DOHH2 (cell line): ENCODE results near the gene FANCL.

Experiments
- H3F3A ChIP-seq: fragments of 200-600 bp; sonication (generic), shearing (Covaris generic); 2 replicates; pipeline ENCODE4 v1.6.0; 2016; ENCODE audit warnings: antibody characterized with exemption, mild to moderate bottlenecking; ENCODE audit not compliant: control insufficient read depth, insufficient read depth
- H3K27ac ChIP-seq: fragments of 200-600 bp; sonication (generic); 2 replicates; pipeline ENCODE4 v1.5.1; 2014; ENCODE audit warnings: low read depth, mild to moderate bottlenecking, low read length, moderate library complexity
- H3K27me3 ChIP-seq: fragments of 200-600 bp; sonication (generic); 2 replicates; pipeline ENCODE4 v1.6.1; 2014; ENCODE audit warnings: mild to moderate bottlenecking, low read length, mixed read lengths; ENCODE audit not compliant: control insufficient read depth
- H3K36me3 ChIP-seq: fragments of 200-600 bp; sonication (generic); 2 replicates; pipeline ENCODE4 v1.6.1; 2014; ENCODE audit warnings: mild to moderate bottlenecking, low read length, moderate library complexity, mixed read lengths; ENCODE audit not compliant: control insufficient read depth
- H3K4me1 ChIP-seq: fragments of 200-600 bp; sonication (generic); 2 replicates; pipeline ENCODE4 v1.6.1; 2014; ENCODE audit warnings: mild to moderate bottlenecking, low read length, mixed read lengths; ENCODE audit not compliant: control insufficient read depth
- H3K4me2 ChIP-seq: fragments of 200-600 bp; sonication (generic); 2 replicates; pipeline ENCODE4 v1.6.0; 2014; ENCODE audit warnings: mild to moderate bottlenecking, low read length, moderate library complexity
- H3K4me3 ChIP-seq: fragments of 200-600 bp; sonication (generic); 2 replicates; pipeline ENCODE4 v1.5.1; 2014; ENCODE audit warnings: mild to moderate bottlenecking, low read length, mixed read lengths
- H3K79me2 ChIP-seq: fragments of 200-600 bp; sonication (generic); 2 replicates; pipeline ENCODE4 v1.6.1; 2014; ENCODE audit warnings: mild to moderate bottlenecking, low read length, mixed read lengths; ENCODE audit not compliant: control insufficient read depth
- H3K9me2 ChIP-seq: fragments of 200-600 bp; sonication (generic); replicated peaks from 2 replicates; pipeline ENCODE4 v1.6.1; 2014; ENCODE audit warnings: mild to moderate bottlenecking, low read length, mixed read lengths; ENCODE audit not compliant: control insufficient read depth
- H3K9me3 ChIP-seq: fragments of 200-600 bp; sonication (generic); 2 replicates; pipeline ENCODE4 v1.6.1; 2014; ENCODE audit warnings: antibody characterized with exemption, low read length, mixed read lengths; ENCODE audit not compliant: control insufficient read depth, insufficient read depth
- H4K20me1 ChIP-seq: fragments of 200-600 bp; sonication (generic); 2 replicates; pipeline ENCODE4 v1.6.0; 2014; ENCODE audit warnings: low read depth, mild to moderate bottlenecking, antibody characterized with exemption, low read length, moderate library complexity; ENCODE audit not compliant: control insufficient read depth, insufficient read depth
- CTCF ChIP-seq: fragments of 200-600 bp; sonication (generic); IDR thresholded peaks from one replicate; pipeline ENCODE4 v1.5.1; 2014; ENCODE audit warnings: antibody characterized with exemption, mild to moderate bottlenecking, low read depth, low read length; ENCODE audit not compliant: poor library complexity, severe bottlenecking
- EZH2phosphoT487 ChIP-seq: fragments of 200-600 bp; sonication (generic); IDR thresholded peaks from 2 replicates; pipeline ENCODE4 v1.6.1; 2017; ENCODE audit warnings: borderline replicate concordance, mild to moderate bottlenecking, antibody characterized with exemption, low read length, moderate library complexity, mixed read lengths

FANCL gene

GRCh38 chr2:58207189-58207588 is 33.9 kb downstream of the FANCL start:
- Histone ChIP-seq H3K4me2 (no peak overlapping the region), H3K27ac (no peak overlapping the region), H3K4me1 (no peaks in the 10 kb centered on the region), H3K4me3 (no peak overlapping the region), H3K36me3 (peaks cover 30% of the 10 kb centered on the region), H4K20me1 (no peaks in the 10 kb centered on the region), H3K79me2 (no peaks in the 10 kb centered on the region), H3F3A (no peaks in the 10 kb centered on the region), H3K9me2 (no peaks in the 10 kb centered on the region), H3K27me3 (no peaks in the 10 kb centered on the region), H3K9me3 (peaks cover 9% of the 10 kb centered on the region; the same call in 1 of the 2 replicates)
- TF ChIP-seq EZH2phosphoT487 = no peak
- no peak for TF ChIP-seq CTCF

GRCh38 chr2:58206785-58207184 is 34.3 kb downstream of the FANCL start:
- Histone ChIP-seq H3K4me1 (no peaks in the 10 kb centered on the region), H3K9me3 (peaks cover 9% of the 10 kb centered on the region; the same call in 1 of the 2 replicates), H3K27ac (no peak overlapping the region), H4K20me1 (no peaks in the 10 kb centered on the region), H3K79me2 (no peaks in the 10 kb centered on the region), H3K9me2 (no peaks in the 10 kb centered on the region), H3F3A (no peaks in the 10 kb centered on the region), H3K27me3 (no peaks in the 10 kb centered on the region), H3K4me2 (no peak overlapping the region), H3K4me3 (no peak overlapping the region), H3K36me3 (peaks cover 28% of the 10 kb centered on the region)
- TF ChIP-seq EZH2phosphoT487 = no peak
- TF ChIP-seq CTCF = no peak

GRCh38 chr2:58204195-58204959 is 36.7 kb downstream of the FANCL start:
- Histone ChIP-seq H3K9me2 (no peaks in the 10 kb centered on the region), H3K27me3 (no peaks in the 10 kb centered on the region), H3K4me2 (no peak overlapping the region), H4K20me1 (no peaks in the 10 kb centered on the region), H3K9me3 (no peaks in the 10 kb centered on the region), H3K27ac (no peak overlapping the region), H3F3A (no peaks in the 10 kb centered on the region), H3K4me1 (peaks cover 10% of the 10 kb centered on the region), H3K4me3 (no peak overlapping the region), H3K79me2 (no peaks in the 10 kb centered on the region), H3K36me3 (peaks cover 25% of the 10 kb centered on the region)
- TF ChIP-seq EZH2phosphoT487 (no peak), CTCF (no peak)
